GM21423 (cell line): ENCODE data around the gene NUP62.

ENCODE experiments used
- ATAC-seq: cut with Tn5 transposase; IDR thresholded peaks from one replicate; pipeline ENCODE4 v1.9.1; 2021; ENCODE audit warnings: mild to moderate bottlenecking, moderate library complexity; ENCODE audit not compliant: unreplicated experiment

Gene NUP62

GRCh38 chr19:49906879-49907564, 22.3 kb downstream of the NUP62 start:
- ATAC-seq = no peak

GRCh38 chr19:49904136-49904535, 25.2 kb downstream of the NUP62 start:
- ATAC-seq = no peak

GRCh38 chr19:49896863-49897621, 32.3 kb downstream of the NUP62 start, which contains the start of gene IL4I1:
Gene IL4I1 (minus strand): TSS chr19:49896887. CDS start chr19:49896160, 727 bp downstream.
- ATAC-seq = peak; percentile 48

- ATAC-seq = no peak
Measured at GRCh38 chr19:49895566-49896297, 33.6 kb downstream of the NUP62 start.

- ATAC-seq = no peak
Measured at GRCh38 chr19:49894879-49895565, 34.3 kb downstream of the NUP62 start.

- no peak for ATAC-seq
Measured at GRCh38 chr19:49894011-49894664, 35.2 kb downstream of the NUP62 start.

- no peak for ATAC-seq
Measured at GRCh38 chr19:49892716-49893115, 36.6 kb downstream of the NUP62 start.

GRCh38 chr19:49891393-49891792, 37.9 kb downstream of the NUP62 start:
- no peak for ATAC-seq

GRCh38 chr19:49890349-49891311, 38.7 kb downstream of the NUP62 start:
- no peak for ATAC-seq

- no peak for ATAC-seq
Measured at GRCh38 chr19:49889687-49890348, 39.5 kb downstream of the NUP62 start.

- ATAC-seq = no peak
Measured at GRCh38 chr19:49889038-49889686, 40.1 kb downstream of the NUP62 start.

- no peak for ATAC-seq
Measured at GRCh38 chr19:49888510-49888824, 40.8 kb downstream of the NUP62 start.

- ATAC-seq = no peak
Measured at GRCh38 chr19:49887665-49888509, 41.4 kb downstream of the NUP62 start.

GRCh38 chr19:49887037-49887664, 42.2 kb downstream of the NUP62 start:
- ATAC-seq = no peak

GRCh38 chr19:49884760-49885159, 44.5 kb downstream of the NUP62 start:
- no peak for ATAC-seq

- no peak for ATAC-seq
Measured at GRCh38 chr19:49884109-49884508, 45.2 kb downstream of the NUP62 start.

- no peak for ATAC-seq
Measured at GRCh38 chr19:49883094-49883493, 46.2 kb downstream of the NUP62 start.
